ENCODE data around the gene TFF1.

The TFF1 gene

GRCh38 chr21:42356046-42356445, 10.3 kb downstream of the TFF1 start:
- H3K4me3 ChIP-seq (ENCODE audit: low read depth, low read length): no peak overlapping the region
- no peak for TF ChIP-seq CTCF (IDR thresholded peaks at IDR 0.05; ENCODE audit: low read depth, low read length)

GRCh38 chr21:42353623-42354022, 12.7 kb downstream of the TFF1 start:
- H3K4me3 ChIP-seq (ENCODE audit: low read depth, low read length): no peak overlapping the region
- TF ChIP-seq CTCF (IDR thresholded peaks at IDR 0.05; ENCODE audit: low read depth, low read length): no peak

GRCh38 chr21:42352441-42353095, 13.8 kb downstream of the TFF1 start:
- H3K4me3 ChIP-seq (ENCODE audit: low read depth, low read length): no peak overlapping the region
- TF ChIP-seq CTCF (IDR thresholded peaks at IDR 0.05; ENCODE audit: low read depth, low read length): no peak

- no peak overlapping the region for H3K4me3 ChIP-seq (ENCODE audit: low read depth, low read length)
- no peak for TF ChIP-seq CTCF (IDR thresholded peaks at IDR 0.05; ENCODE audit: low read depth, low read length)
Measured at GRCh38 chr21:42351626-42352440, 14.5 kb downstream of the TFF1 start.

GRCh38 chr21:42350927-42351426, 15.4 kb downstream of the TFF1 start, which contains the start of gene TFF2:
TFF2 (minus strand) TSS chr21:42350994; CDS start chr21:42350957, 37 bp downstream.
- no peak within 1 kb of the TSS for H3K4me3 ChIP-seq (ENCODE audit: low read depth, low read length)
- TF ChIP-seq CTCF (IDR thresholded peaks at IDR 0.05; ENCODE audit: low read depth, low read length): no peak

- TF ChIP-seq CTCF (IDR thresholded peaks at IDR 0.05; ENCODE audit: low read depth, low read length): no peak
- H3K4me3 ChIP-seq (ENCODE audit: low read depth, low read length): no peak overlapping the region
Measured at GRCh38 chr21:42350318-42350910, 15.9 kb downstream of the TFF1 start.
